ENCODE results near the gene MEOX2.

MEOX2 gene

GRCh38 chr7:15648461-15648961 is 38.0 kb downstream of the MEOX2 start:
- no peak for TF ChIP-seq CTCF (IDR thresholded peaks at IDR 0.05; ENCODE audit: low read length, missing control alignments)
- H3K4me3 ChIP-seq (replicated peaks; ENCODE audit: low read depth, low read length) = no peak overlapping the region
- no peak for DNase-seq (ENCODE audit: low read depth)

- no peak for DNase-seq (ENCODE audit: low read depth)
- no peak for TF ChIP-seq CTCF (IDR thresholded peaks at IDR 0.05; ENCODE audit: low read length, missing control alignments)
- H3K4me3 ChIP-seq (replicated peaks; ENCODE audit: low read depth, low read length) = no peak overlapping the region
Measured at GRCh38 chr7:15647309-15647708, 39.2 kb downstream of the MEOX2 start.

GRCh38 chr7:15643000-15643705 is 43.3 kb downstream of the MEOX2 start:
- no peak overlapping the region for H3K4me3 ChIP-seq (replicated peaks; ENCODE audit: low read depth, low read length)
- DNase-seq (ENCODE audit: low read depth) = no peak
- TF ChIP-seq CTCF (IDR thresholded peaks at IDR 0.05; ENCODE audit: low read length, missing control alignments) = no peak

GRCh38 chr7:15628876-15629275 is 57.6 kb downstream of the MEOX2 start:
- TF ChIP-seq CTCF (IDR thresholded peaks at IDR 0.05; ENCODE audit: low read length, missing control alignments) = no peak
- DNase-seq (ENCODE audit: low read depth) = no peak
- no peak overlapping the region for H3K4me3 ChIP-seq (replicated peaks; ENCODE audit: low read depth, low read length)

GRCh38 chr7:15626041-15626440 is 60.4 kb downstream of the MEOX2 start:
- no peak for DNase-seq (ENCODE audit: low read depth)
- TF ChIP-seq CTCF (IDR thresholded peaks at IDR 0.05; ENCODE audit: low read length, missing control alignments) = no peak
- H3K4me3 ChIP-seq (replicated peaks; ENCODE audit: low read depth, low read length) = no peak overlapping the region

GRCh38 chr7:15625466-15625865 is 61.0 kb downstream of the MEOX2 start:
- H3K4me3 ChIP-seq (replicated peaks; ENCODE audit: low read depth, low read length) = no peak overlapping the region
- no peak for DNase-seq (ENCODE audit: low read depth)
- no peak for TF ChIP-seq CTCF (IDR thresholded peaks at IDR 0.05; ENCODE audit: low read length, missing control alignments)

- DNase-seq (ENCODE audit: low read depth) = no peak
- no peak overlapping the region for H3K4me3 ChIP-seq (replicated peaks; ENCODE audit: low read depth, low read length)
- no peak for TF ChIP-seq CTCF (IDR thresholded peaks at IDR 0.05; ENCODE audit: low read length, missing control alignments)
Measured at GRCh38 chr7:15621468-15621867, 65.0 kb downstream of the MEOX2 start.
